IPS DF 19.7 (cell line): ENCODE measurements around the gene HOOK2.

ENCODE experiments used
- DNase-seq: peaks from one replicate; pipeline ENCODE4 v3.0.0-alpha.2; 2013; ENCODE audit warnings: low read depth, low spot score

Gene HOOK2

DNA sequence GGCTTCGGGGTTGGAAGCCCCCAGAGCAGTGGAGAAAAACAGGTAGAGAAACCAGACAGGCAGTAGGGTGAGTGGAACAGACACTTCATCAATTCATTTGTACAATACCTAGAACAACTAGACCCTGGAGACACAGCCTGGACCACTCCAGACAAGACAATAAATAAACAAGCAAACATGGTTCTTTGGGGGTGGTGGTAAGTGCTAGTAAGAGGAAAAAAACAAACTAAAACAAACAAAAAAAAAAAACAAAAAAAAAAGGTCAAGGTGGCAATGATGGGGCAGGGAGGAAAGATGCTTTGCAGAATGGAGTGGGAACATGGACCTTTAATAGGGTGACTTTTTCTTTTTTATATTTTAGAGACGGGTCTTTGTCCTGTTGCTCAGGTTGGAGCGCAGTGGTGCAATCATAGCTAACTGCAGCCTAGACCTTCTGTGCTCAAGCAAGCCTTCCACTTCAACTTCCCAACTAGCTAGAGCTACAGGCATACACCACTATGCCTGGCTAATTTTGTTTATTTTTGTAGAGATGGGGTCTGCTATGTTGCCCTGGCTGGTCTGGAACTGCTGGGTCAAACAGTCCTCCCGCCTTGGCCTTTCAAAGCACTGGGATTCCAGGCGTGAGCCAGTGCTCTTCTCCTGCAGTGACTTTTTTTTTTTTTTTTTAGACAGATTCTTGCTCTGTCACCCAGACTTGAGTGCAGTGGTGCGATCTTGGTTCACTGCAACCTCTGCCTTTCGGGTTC, 19.0 kb upstream of the HOOK2 start:
- DNase-seq: no peak

DNA sequence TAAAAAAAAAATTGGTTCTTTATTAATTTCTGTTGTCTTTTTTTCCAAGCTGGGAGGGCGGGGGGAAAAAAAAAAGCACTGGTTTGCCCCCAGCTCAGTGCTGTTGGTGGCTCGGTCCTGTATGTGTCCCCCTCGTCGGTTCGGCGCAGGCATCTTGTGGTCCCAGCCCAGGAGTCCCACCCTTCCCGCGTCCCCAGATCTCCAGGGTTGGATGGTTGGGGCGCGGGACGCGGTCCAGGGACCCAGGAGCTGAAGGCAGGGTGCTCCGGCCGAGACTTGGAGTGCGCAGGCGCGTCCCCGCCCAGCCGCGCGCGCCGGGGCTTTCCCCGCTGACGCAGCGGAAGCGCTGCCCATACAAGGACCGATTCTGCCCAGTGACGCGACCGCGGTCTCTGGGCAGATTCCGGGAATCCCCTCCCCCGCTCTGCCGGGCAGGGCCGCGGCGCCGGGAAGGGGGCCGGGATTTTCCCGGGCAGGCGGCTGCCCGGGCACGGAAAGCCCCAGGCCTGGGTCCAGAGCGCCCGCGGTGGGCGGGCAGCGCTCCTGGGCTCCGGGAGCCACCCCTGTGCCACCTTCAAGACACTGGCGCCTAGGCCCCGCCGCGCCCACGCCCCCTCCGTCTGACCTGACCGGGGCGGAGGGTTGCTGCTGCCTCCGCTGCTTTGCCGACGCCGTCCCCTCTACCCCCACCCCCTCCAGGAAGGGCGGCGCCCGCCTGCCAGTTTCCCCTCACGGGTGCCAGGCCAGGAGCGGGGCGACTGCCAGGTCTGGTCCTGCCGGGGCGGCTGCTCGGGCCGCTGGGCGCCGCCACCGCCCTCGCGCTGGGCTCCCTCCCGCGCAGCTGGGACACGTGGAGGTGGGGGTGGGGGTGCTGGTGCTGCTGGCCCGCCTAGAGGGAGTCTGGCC, 18.2 kb upstream of the HOOK2 start:
- DNase-seq: no peak

DNA sequence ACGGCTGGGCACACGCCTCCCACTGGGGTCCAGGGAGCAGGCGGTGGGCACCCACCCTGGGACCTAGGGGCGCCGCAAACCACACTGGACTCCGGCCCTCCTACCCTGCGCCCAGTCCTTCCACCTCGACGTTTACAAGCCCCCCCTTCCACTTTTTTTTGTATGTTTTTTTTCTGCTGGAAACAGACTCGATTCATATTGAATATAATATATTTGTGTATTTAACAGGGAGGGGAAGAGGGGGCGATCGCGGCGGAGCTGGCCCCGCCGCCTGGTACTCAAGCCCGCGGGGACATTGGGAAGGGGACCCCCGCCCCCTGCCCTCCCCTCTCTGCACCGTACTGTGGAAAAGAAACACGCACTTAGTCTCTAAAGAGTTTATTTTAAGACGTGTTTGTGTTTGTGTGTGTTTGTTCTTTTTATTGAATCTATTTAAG, 17.5 kb upstream of the HOOK2 start:
- no peak for DNase-seq

DNA sequence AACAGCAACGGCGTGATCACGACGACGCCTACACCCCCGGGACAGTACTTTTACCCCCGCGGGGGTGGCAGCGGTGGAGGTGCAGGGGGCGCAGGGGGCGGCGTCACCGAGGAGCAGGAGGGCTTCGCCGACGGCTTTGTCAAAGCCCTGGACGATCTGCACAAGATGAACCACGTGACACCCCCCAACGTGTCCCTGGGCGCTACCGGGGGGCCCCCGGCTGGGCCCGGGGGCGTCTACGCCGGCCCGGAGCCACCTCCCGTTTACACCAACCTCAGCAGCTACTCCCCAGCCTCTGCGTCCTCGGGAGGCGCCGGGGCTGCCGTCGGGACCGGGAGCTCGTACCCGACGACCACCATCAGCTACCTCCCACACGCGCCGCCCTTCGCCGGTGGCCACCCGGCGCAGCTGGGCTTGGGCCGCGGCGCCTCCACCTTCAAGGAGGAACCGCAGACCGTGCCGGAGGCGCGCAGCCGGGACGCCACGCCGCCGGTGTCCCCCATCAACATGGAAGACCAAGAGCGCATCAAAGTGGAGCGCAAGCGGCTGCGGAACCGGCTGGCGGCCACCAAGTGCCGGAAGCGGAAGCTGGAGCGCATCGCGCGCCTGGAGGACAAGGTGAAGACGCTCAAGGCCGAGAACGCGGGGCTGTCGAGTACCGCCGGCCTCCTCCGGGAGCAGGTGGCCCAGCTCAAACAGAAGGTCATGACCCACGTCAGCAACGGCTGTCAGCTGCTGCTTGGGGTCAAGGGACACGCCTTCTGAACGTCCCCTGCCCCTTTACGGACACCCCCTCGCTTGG, 16.9 kb upstream of the HOOK2 start:
- no peak for DNase-seq

DNA sequence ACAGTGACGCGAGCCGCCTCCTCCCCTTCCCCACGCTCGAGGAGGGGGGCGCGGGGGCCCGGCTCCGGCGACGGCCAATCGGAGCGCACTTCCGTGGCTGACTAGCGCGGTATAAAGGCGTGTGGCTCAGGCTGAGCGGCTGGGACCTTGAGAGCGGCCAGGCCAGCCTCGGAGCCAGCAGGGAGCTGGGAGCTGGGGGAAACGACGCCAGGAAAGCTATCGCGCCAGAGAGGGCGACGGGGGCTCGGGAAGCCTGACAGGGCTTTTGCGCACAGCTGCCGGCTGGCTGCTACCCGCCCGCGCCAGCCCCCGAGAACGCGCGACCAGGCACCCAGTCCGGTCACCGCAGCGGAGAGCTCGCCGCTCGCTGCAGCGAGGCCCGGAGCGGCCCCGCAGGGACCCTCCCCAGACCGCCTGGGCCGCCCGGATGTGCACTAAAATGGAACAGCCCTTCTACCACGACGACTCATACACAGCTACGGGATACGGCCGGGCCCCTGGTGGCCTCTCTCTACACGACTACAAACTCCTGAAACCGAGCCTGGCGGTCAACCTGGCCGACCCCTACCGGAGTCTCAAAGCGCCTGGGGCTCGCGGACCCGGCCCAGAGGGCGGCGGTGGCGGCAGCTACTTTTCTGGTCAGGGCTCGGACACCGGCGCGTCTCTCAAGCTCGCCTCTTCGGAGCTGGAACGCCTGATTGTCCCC, 16.1 kb upstream of the HOOK2 start, which contains the start of gene JUNB:
JUNB (plus strand) TSS at position 142 of the 706 bp plus-strand sequence; CDS start at position 428, 286 bp downstream.
- no peak for DNase-seq

DNA sequence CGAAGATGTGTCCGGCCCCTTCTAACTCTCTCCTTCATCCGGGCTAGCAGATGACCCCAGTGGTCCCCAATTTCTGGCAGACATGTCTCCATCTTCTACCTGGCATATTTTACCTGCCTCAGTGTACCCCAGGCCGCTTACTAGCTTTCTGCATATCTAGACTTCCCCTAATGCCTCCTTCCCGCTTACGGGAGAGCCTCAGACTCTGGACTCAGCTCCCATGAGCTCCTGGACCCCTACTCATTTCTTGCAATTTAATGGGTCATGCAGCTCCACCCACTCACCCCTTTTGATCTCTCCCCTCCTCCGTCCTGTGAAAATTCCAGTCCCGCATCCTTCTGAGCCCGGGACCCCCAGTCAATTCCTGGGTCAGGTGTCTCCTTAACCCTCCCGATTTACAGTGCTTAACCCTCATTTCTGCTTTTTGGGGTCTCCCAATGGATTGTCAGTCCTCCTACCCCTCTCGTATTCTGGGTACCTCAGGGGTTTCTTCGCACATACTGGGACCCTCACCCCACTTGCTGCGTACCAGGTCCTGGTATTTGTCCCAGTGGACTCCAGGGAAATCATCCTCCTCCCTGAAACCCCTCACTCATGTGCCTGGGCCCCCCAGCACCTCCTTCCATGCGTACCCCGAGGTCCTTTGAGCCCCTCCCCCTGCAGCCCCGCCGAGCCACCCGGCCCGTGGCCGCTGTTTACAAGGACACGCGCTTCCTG, 15.4 kb upstream of the HOOK2 start:
- no peak for DNase-seq

DNA sequence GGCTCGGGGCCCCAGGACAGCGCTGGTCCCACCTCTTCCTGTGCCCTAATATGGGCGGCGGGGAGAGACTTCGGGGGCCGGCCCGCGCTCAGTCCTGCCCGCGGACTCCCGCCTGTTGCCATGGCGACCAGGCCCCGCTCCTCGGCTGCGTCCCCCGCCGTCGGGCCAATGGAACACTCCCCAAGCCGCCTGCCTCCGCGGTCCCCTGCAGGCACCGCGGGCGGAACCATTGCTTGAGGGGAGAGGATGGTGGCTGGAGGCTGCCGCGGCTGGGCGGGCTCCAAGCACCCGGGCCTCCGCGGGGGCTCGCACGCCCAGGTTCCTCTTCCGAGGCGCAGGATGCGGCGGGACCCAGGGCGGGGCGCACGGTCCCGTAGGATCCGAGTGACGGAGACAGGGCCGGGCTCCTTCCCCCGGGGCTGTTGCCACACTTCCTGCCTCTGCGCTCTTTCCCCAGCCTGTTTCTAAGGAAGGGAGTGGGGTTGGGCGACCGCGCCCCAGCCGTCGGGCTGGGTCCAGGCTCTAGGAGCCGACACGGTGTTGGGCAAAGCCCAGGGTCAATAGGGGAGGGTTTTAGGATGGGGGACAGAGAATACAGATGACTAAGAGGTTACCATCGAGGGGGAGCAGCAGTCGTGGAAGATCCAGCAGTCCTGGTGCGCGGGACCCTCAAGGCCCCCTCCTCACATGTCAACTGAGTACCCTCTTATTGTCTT, 14.7 kb upstream of the HOOK2 start:
- DNase-seq: no peak

DNA sequence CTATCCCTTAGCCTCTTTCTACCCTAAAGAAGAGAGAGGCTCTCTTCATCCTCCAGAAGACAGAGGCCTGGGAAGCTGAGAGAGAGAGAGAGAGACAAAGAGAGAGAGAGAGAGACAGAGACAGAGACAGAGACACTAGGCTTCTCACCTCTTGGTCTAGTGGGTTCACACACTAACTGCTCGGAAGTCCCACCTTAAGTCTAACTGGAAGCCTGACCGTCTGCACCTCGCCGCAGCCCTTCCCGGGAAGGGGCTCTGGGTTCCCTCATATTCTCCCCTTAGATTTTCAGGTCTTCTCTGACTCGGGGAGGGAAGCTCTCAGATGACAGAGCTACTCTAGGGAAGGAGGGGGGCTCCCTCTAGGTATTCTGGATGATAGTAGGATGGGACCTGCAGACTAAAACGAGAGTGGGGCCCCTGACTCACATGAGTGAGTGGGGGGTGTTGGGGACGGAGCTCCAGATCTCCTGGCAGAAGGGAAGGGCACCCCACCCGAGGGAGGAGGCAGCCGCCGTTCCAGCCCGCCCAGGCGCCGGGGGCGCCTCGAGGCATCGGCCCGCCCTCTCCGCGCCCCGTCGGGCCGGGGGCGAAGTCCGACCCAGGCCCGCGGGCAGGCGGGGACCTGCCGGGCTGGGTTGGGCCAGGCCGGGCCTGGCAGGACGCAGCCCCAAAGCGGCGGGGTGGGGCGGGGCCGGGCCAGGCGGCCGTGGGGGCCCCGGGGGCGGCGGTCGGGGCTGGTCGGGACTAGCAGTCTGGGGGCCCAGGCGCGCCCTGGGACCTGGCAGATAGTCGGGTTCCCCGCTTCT, 13.9 kb upstream of the HOOK2 start:
- DNase-seq: no peak

DNA sequence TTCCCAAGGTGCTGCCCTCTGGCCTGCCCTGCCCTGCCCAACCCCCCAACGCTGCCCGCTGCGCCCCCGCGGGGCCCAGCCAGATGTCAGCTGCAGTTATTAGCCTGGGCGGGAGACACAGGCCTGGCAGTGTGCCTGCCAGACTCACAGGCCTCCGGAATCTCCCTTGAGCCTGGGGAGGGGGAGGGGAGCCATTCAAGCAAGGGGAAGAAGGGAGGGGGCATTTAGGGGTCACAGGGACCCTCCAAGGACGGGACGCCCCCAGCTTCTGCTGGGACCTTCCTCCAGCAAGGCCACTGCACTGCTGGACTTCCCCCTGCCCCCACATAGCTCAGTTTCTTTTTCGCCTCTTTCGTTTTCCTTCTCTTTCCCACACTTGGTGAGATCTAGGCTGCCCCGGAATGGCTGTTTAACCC, 13.3 kb upstream of the HOOK2 start:
- no peak for DNase-seq

DNA sequence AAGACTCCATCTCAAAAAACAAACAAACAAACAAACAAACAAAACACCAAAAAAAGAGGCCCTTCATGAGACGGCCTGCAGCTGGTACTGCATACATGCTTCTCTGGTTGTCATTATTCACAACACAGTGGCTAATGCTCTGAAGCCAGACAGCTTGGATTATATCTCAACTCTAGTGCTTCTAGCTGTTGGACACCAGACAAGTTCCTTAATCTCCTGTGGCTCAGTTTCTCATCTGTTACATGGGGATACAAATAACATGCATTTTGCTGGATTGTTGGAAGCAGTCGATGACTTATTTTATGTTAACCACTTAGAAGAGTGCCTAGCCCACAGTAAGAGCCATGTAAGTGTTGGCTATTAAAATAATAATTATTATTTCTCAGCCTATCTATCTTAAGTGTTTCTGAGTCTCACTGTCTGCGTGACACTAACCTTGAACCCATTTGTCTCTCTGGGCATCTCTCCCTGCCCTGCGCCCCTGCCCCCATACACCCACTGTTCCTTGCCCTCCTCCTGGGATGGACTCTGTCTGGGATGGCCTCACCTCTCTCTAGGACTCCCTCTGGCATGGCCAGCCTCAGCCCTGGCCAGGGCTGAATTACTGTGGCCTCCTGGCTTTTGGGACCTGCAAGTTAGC, 12.8 kb upstream of the HOOK2 start:
- DNase-seq: no peak

DNA sequence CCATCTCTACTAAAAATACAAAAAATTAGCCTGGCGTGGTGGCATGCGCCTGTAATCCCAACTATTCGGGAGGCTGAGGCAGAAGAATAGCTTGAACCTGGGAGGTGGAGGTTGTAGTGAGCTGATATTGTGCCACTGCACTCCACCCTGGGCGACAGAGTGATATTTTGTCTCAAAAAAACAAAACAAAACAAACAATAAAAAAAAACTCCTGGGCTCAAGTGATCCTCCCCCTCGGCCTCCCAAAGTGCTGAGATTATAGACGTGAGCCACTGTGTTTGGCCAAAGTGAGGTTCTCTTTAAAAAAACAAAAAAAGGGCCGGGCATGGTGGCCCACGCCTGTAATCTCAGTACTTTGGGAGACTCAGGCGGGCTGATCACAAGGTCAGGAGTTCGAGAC, 12.1 kb upstream of the HOOK2 start:
- no peak for DNase-seq

DNA sequence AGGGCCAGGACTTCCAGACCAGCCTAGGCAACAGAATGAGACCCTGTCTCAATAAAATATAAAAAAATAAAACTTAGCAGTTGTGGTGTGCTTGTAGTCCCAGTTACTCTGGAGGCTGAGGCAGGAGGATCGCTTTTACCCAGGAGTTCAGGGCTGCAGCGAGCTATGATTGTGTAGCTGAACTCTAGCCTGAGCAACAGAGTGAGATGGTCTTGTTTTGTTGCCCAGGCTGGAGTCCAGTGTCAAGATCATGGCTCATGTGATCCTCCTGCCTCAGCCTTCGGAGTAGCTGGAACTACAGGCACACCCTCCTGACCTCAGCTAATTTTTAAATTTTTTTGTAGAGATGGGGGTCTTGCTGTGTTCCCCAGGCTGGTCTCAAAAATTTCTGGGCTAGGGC, 11.6 kb upstream of the HOOK2 start:
- DNase-seq: no peak

DNA sequence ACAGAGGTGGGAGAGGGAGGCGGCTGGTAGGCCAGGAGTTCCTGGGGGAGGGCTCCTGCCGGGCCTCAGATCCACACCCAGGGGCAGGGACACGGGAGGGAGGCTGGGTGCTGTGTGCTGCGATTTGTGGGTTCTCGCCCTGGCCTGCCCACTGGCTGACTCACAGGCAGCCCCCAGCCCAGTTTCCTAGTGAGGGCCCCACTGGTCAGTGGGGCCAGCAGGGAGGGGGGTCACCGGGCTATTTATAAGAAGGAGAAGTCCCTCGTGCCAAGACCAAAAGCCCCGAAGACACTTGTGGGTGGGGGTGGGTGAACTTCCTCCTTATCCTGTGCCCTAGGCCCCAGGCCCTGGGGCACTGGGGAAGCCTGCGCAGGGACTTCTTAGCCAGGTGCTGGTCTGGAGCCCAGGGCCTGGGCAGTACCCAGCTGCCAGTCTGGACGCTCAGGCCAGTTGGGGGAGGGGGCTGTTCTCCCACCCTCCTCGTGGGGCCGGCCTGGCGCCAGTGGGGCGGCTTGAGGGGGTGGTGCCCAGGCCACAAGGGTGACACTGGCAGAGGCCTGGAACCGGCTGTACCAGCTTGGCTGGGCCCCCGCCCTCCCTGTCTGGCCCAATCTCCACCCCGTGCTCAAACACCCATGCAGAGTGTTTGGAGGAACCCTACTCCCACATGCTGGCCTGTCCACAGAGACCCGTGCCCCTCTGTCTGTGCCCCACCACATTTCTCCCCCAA, 11.0 kb upstream of the HOOK2 start:
- no peak for DNase-seq

DNA sequence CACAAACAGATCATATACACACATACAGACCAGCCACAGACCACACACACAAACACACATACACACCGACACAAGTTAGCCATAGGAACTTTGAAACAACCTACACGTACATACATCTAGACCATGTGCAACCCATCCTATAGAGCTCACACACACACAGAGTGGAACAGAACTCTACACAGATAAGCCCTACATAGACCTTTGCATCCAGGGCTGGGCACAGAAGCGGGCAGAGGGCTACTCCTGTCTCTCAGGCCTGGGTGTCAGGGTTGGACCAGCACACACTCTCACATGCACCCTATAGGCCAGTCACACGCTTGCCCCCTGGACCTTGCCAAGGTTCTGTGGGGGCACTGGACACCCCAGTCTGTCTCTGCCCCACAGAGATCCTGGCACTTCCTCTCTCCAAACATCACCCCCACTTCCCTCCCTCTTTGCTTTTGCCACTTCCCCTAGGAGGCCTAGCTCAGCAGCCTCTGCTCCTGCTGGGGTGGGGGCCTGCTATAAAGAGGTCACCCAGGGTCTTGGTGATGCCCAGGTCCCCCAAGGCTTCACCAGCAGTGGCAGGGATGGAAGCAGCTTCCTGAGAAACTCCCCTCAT, 10.2 kb upstream of the HOOK2 start:
- no peak for DNase-seq

DNA sequence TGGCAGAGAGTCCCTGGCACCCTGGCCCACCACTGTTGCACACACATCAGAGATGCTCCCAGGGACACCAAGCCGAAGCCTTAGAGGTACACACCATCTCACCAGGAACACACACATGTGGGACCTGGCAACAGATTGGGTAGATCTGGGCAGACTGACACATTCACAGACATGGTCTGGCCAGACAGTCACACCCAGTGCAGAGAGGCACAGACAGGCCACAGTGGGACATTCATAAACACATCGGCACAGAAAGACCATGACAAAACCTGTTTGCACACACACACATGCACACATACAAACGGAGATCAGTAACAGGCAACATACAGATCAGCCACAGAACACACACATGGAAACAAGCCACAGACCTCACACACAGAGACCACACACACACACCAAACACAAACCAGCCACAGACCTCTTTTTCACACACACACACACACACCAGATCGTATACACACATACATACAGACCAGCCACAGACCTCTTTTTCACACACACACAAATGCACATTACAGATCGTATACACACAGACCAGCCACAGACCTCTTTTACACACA, 9.6 kb upstream of the HOOK2 start:
- no peak for DNase-seq

DNA sequence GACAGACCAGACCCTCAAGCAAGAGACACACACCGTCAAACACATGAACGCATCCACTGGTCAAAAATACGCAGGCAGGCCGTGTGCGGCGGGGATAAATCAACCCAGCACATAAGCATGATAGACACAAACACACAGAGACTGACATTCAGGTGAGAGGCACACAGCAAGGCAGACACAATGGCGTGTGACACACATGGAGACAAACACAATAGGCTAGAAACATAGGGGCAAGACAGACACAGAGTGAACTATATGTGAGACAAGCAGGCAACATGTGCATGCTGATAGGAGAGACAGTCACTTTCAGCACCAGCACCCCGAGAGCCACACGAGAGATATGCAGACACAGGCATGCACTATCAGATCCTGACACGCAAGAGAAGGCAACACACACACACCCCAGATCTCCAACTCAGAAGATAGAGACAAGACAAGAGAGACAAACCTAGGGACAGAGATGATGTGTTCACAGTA, 9.1 kb upstream of the HOOK2 start:
- no peak for DNase-seq

DNA sequence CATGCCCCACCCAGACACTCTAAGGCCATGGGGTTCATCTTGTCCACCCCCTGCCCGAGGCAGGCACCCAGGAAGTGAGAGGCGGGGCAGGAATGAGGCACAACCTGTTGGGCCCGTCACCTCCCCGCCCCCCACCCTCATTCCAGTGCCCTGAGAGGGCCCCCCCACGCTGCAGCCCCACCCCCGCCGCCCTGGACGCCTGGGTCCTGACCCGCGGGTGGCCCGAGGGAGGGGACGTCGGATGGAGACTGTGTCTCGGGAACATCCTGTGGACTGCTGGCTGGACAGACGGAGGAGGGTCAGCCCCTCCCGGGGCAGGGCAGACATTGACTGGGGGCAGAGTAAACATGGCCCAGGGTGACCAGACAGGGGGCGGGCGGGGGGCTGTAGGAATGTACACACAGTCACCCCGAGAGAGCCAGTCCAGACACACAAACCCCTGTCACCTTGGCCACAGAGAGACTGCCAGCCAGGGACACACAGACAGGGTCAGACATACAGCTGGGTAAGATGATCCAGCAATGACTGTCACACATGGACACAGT, 8.6 kb upstream of the HOOK2 start:
- DNase-seq: no peak
